ENCODE data around the gene MAPK11.

DNA sequence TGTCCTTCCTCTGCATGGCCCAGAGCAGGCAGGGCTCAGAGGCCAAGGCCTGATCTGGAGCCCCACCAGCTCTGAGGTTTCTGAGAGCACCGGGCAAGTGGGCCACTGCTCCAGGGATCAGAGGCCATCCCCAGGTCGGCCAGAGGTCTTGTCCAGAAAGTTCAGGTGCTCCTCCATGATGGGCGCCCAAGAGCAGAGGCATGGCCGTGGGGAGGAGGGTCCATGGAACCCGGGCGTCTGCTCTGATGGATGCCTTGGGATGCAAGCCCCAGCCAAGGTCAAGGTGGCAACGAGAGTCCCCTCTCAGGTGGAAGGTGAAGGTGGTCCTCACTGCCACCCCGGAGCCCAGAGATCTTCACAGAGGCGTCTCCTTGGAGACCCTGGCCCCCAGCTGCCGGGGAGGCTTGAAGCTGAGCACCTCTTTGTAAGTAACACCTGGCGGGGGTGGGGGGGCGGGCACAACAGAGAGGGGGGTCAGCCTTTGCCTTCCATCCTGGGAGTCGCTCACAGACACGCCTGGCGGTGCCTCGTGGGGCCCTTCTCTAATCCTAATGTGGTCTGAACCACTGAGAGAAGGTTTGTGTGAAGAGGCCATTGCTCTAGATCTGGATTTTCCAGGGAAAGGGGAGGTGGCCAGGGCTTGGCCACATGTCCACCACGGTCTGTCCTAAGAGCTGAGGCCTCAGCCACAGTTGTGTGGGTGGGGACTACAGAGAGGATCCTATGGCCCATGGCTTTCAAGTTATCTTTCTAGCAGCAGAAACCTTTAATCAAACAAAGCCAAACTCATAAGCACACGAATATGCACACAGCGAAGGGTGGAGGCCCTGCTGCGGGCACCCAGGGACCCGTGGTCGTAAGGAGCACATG is 16.9 kb downstream of the MAPK11 start:
- no peak for TF ChIP-seq CTCF (conservative IDR thresholded peaks at IDR 0.05)
- TF ChIP-seq EZH2 (IDR thresholded peaks at IDR 0.05; ENCODE audit: low read depth), result no peak

All from PC-9 (cell line).